GM21737 (cell line): ENCODE results near the gene NRBF2.

Source experiments
- ATAC-seq: cut with Tn5 transposase; IDR thresholded peaks from one replicate; pipeline ENCODE4 v1.9.1; 2021; ENCODE audit warnings: mild to moderate bottlenecking, moderate library complexity; ENCODE audit not compliant: unreplicated experiment

NRBF2 gene

GRCh38 chr10:63157845-63158624, 24.9 kb downstream of the NRBF2 start:
- ATAC-seq = peak; percentile 73

GRCh38 chr10:63161592-63161991, 28.5 kb downstream of the NRBF2 start:
- ATAC-seq = no peak

- no peak for ATAC-seq
These were observed 31.1 kb downstream of the NRBF2 start for GRCh38 chr10:63164166-63164623.

GRCh38 chr10:63165249-63165648, 32.1 kb downstream of the NRBF2 start:
- ATAC-seq = no peak

- no peak for ATAC-seq
These were observed 33.7 kb downstream of the NRBF2 start for GRCh38 chr10:63166742-63167258.

GRCh38 chr10:63168821-63169462, 35.8 kb downstream of the NRBF2 start:
- ATAC-seq = no peak

- ATAC-seq = no peak
These were observed 36.5 kb downstream of the NRBF2 start for GRCh38 chr10:63169624-63170023.

- no peak for ATAC-seq
These were observed 38.2 kb downstream of the NRBF2 start for GRCh38 chr10:63171255-63171855.

- ATAC-seq = no peak
These were observed 38.8 kb downstream of the NRBF2 start for GRCh38 chr10:63171926-63172325.

GRCh38 chr10:63173468-63174232, 40.5 kb downstream of the NRBF2 start:
- peak; percentile 97 for ATAC-seq

- no peak for ATAC-seq
These were observed 42.4 kb downstream of the NRBF2 start for GRCh38 chr10:63175534-63175933.

GRCh38 chr10:63192826-63193225, 59.7 kb downstream of the NRBF2 start:
- no peak for ATAC-seq

GRCh38 chr10:63197344-63198092, 64.4 kb downstream of the NRBF2 start:
- ATAC-seq = no peak

- no peak for ATAC-seq
These were observed 66.6 kb downstream of the NRBF2 start for GRCh38 chr10:63199716-63200115.

- ATAC-seq = no peak
These were observed 67.3 kb downstream of the NRBF2 start for GRCh38 chr10:63200431-63200830.

- ATAC-seq = no peak
These were observed 68.0 kb downstream of the NRBF2 start for GRCh38 chr10:63201118-63201517.
